HepG2 (cell line): ENCODE measurements around the gene FLRT3. TPM values are rescaled to one million over a fixed set of nuclear protein-coding genes. Genes with fewer than 3 reads are reported as not detected.
A peak's percentile ranks its signal among the peaks of the same experiment; 100 is the strongest.

ENCODE experiments used
- ADNP ChIP-seq: sonication (generic); formaldehyde crosslinking; IDR thresholded peaks from 2 replicates; pipeline ENCODE4 v1.4.0; 2020; ENCODE audit warnings: missing genetic modification reagents
- ESRRA ChIP-seq: sonication (generic); formaldehyde crosslinking; IDR thresholded peaks from 2 replicates; pipeline ENCODE4 v1.5.1; 2020; ENCODE audit warnings: mild to moderate bottlenecking, low read depth, missing genetic modification reagents
- GTF3A ChIP-seq: sonication (generic); formaldehyde crosslinking; conservative IDR thresholded peaks from 2 replicates; pipeline ENCODE4 v1.4.0; 2020; ENCODE audit warnings: mild to moderate bottlenecking, missing genetic modification reagents
- HBP1 ChIP-seq: IDR thresholded peaks from 2 replicates; pipeline ENCODE4 v1.6.1; 2016; ENCODE audit warnings: low read depth, control low read depth
- HCFC1 ChIP-seq: fragments of 150-350 bp; IDR thresholded peaks from 2 replicates; pipeline ENCODE4 v1.6.1; 2014; ENCODE audit warnings: low read depth, low read length
- HNF4A ChIP-seq: sonication (generic); formaldehyde crosslinking; IDR thresholded peaks from 2 replicates; pipeline ENCODE4 v1.4.0; 2020; ENCODE audit warnings: missing genetic modification reagents
- HNRNPK ChIP-seq: fragments of 200-400 bp; formaldehyde crosslinking; IDR thresholded peaks from 2 replicates; pipeline ENCODE4 v1.6.1; 2018; ENCODE audit warnings: low read length, low read depth, moderate library complexity, mild to moderate bottlenecking; ENCODE audit not compliant: poor library complexity, severe bottlenecking
- MAFF ChIP-seq: IDR thresholded peaks from 2 replicates; pipeline ENCODE4 v1.6.1; 2011; ENCODE audit warnings: low read depth, low read length, improper control_type of control experiment
- NCOR1 ChIP-seq: fragments of 200-600 bp; sonication (generic); IDR thresholded peaks from 2 replicates; pipeline ENCODE4 v1.7.0; 2017; ENCODE audit warnings: antibody characterized with exemption, low read length, borderline replicate concordance
- RBM22 ChIP-seq: fragments of 200-400 bp; formaldehyde crosslinking; optimal IDR thresholded peaks from 2 replicates; pipeline ENCODE3; 2017; ENCODE audit warnings: mild to moderate bottlenecking, low read length, moderate library complexity
- SSRP1 ChIP-seq: IDR thresholded peaks from 2 replicates; pipeline ENCODE4 v1.6.1; 2016; ENCODE audit warnings: control low read depth
- TBP ChIP-seq: sonication (generic); formaldehyde crosslinking; IDR thresholded peaks from 2 replicates; pipeline ENCODE4 v1.5.0; 2020; ENCODE audit warnings: missing genetic modification reagents
- TEAD2 ChIP-seq: sonication (generic); formaldehyde crosslinking; IDR thresholded peaks from 2 replicates; pipeline ENCODE4 v1.9.0; 2021; ENCODE audit warnings: missing genetic modification reagents
- TMF1 ChIP-seq: sonication (generic); formaldehyde crosslinking; IDR thresholded peaks from 2 replicates; pipeline ENCODE4 v1.8.1; 2022; ENCODE audit warnings: low read depth, missing genetic modification reagents
- ZNF326 ChIP-seq: sonication (generic); formaldehyde crosslinking; IDR thresholded peaks from 2 replicates; pipeline ENCODE4 v1.4.0; 2020; ENCODE audit warnings: missing genetic modification reagents, borderline replicate concordance
- ZNF362 ChIP-seq: sonication (generic); formaldehyde crosslinking; IDR thresholded peaks from 2 replicates; pipeline ENCODE4 v1.4.0; 2020; ENCODE audit warnings: missing genetic modification reagents, mild to moderate bottlenecking, borderline replicate concordance
- ZNF451 ChIP-seq: sonication (generic); formaldehyde crosslinking; IDR thresholded peaks from 2 replicates; pipeline ENCODE4 v1.5.0; 2020; ENCODE audit warnings: mild to moderate bottlenecking, missing genetic modification reagents
- ZNF644 ChIP-seq: IDR thresholded peaks from 2 replicates; pipeline ENCODE4 v1.6.1; 2016; ENCODE audit warnings: low read depth
- ZNF646 ChIP-seq: sonication (generic); formaldehyde crosslinking; IDR thresholded peaks from 2 replicates; pipeline ENCODE4 v1.9.0; 2021; ENCODE audit warnings: mild to moderate bottlenecking, missing genetic modification reagents
- polyA plus RNA-seq, 8 experiments: library from polyadenylated mRNA; depleted of rRNA in 3 of 8; stranded (reverse) in 7 of 8; unstranded in 1 of 8; fragments of >200 nt; fragmentation: Illumina TruSeq in 4 of 8; extraction: Trizol in 4 of 8; gene quantifications; 2 replicates each; pipeline versions ENCODE4 v1.2.1 to v1.2.3, GENCODE V29; 2011 to 2016; ENCODE audit warnings: low read depth in 4 of 8, missing spikeins in 1 of 8, mixed read lengths in 1 of 8; ENCODE audit not compliant: insufficient read depth in 1 of 8
- total RNA-seq, 5 experiments: library from RNA; depleted of rRNA; stranded (reverse); fragments of >200 nt; fragmentation: Illumina TruSeq; extraction: Trizol; gene quantifications; 2 replicates each; pipeline ENCODE4 v1.2.3, GENCODE V29; 2016; ENCODE audit warnings: low read depth in 1 of 5
- TF ChIP-seq, protein P1 (sequence below): IDR thresholded peaks from 2 replicates; pipeline ENCODE4 v1.6.1; 2016; ENCODE audit warnings: missing compliant biosample characterization, missing genetic modification reagents, borderline replicate concordance

FLRT3 gene
- total and polyA plus RNA-seq, 2 of the 13 experiments (the other 11 are each of a cell fraction or from before 2014, with no cell fraction given): 0.44 to 5.3 TPM

DNA sequence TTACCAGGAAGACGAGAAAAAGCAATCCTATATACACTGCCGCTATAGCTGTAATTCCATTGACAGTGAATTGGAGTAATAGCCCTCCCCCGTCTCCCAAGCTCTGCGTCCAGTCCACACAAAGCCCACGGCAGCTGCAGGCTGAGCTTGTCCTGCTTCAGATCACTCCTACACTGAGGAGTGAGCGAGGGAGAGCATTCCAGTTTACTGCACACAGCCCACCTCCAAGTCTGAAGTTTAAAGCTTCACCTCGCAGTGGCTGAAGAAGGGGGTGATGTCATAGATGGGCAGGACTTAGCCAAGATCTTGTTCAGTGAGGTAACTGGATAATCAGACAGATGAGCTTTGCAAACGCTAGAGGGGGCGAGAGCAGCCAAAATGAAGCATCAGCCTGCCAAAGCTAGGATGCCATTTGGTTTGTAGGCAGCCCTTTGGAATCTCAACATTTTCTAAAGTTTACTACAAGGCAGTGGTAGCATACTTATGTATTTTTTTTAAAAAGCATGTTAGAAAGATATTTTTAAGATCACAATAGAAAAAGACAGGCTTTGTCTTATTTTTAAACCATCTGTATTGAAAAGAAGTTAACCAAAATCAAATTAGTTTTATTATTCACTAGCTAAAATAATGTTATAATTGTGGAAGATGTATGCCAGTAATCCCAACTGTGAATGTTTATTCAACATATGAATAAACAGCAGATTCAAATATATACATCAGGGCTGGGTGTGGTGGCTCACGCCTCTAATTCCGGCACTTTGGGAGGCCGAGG lies at the start of gene FLRT3 (continued):
- TF ChIP-seq ZNF646 (CRISPR knock-in tag) (no peak), TMF1 (CRISPR knock-in tag) (no peak), HCFC1 (no peak), SSRP1 (CRISPR knock-in tag) (peak; percentile 76; the same call in 1 of the 2 replicates), ZNF451 (CRISPR knock-in tag) (no peak), ESRRA (CRISPR knock-in tag) (no peak), ADNP (no peak), TEAD2 (CRISPR knock-in tag) (no peak), GTF3A (CRISPR knock-in tag) (no peak), HNRNPK (no peak), ZNF362 (no peak), ZNF326 (CRISPR knock-in tag) (no peak), RBM22 (no peak), NCOR1 (no peak), HBP1 (CRISPR knock-in tag) (0 out of 2 replicates have a peak, but pooled peaks have one; percentile 50), TBP (CRISPR knock-in tag) (no peak), MAFF (no peak), ZNF644 (CRISPR knock-in tag) (peak; percentile 89; the same call in 1 of the 2 replicates), HNF4A (CRISPR knock-in tag) (no peak)
- TF ChIP-seq, protein P1, sequence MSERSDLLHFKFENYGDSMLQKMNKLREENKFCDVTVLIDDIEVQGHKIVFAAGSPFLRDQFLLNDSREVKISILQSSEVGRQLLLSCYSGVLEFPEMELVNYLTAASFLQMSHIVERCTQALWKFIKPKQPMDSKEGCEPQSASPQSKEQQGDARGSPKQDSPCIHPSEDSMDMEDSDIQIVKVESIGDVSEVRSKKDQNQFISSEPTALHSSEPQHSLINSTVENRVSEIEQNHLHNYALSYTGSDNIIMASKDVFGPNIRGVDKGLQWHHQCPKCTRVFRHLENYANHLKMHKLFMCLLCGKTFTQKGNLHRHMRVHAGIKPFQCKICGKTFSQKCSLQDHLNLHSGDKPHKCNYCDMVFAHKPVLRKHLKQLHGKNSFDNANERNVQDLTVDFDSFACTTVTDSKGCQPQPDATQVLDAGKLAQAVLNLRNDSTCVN: no peak
